Myocyte (in vitro differentiated cells): ENCODE results near the gene SPACDR. TPM values are rescaled to one million over a fixed set of nuclear protein-coding genes. Genes with fewer than 3 reads are reported as not detected.
A peak's percentile ranks its signal among the peaks of the same experiment; 100 is the strongest.

Experiments
- DNase-seq: peaks from one replicate; pipeline ENCODE4 v3.0.0-alpha.2; 2012; ENCODE audit warnings: low read depth
- total RNA-seq: library from RNA; depleted of rRNA; stranded (reverse); fragments of >200 nt; gene quantifications from 2 replicates; pipeline ENCODE4 v1.2.3, GENCODE V29; 2014

SPACDR gene
- total RNA-seq, 1 donor from 2014 or later = 0.48 TPM

GRCh38 chr7:100486111-100486636, 22.1 kb upstream of the SPACDR start:
- no peak for DNase-seq

DNA sequence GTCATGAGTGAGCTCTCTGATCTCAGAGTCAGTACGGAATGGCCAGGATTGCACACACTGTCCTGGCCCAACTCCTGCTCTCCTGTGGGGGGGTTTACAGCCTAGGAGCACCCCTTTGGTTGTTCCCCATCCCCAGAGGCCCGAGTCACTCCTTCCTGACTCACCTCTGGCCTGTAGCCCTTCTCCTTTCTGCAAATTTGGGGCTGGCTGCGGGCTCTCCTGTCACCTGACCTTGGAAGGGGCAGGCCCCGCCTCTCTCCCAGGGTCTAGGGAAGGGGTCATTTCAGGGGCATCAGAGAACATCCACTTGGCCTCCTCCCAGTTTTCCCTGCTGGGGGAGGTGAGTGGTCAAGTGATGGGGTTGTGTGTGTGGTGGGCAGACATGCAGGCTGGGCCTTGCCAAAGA, 21.4 kb upstream of the SPACDR start:
- DNase-seq = no peak

GRCh38 chr7:100484673-100485045, 20.6 kb upstream of the SPACDR start:
- no peak for DNase-seq

- no peak for DNase-seq
Observed at GRCh38 chr7:100483722-100484672, 19.9 kb upstream of the SPACDR start, which contains the start of gene NYAP1. TSS of gene NYAP1 (plus strand) at chr7:100483927. CDS start at chr7:100485312, 1,385 bp downstream.

- peak; percentile 61 for DNase-seq
Observed at GRCh38 chr7:100483090-100483721, 19.1 kb upstream of the SPACDR start.

DNA sequence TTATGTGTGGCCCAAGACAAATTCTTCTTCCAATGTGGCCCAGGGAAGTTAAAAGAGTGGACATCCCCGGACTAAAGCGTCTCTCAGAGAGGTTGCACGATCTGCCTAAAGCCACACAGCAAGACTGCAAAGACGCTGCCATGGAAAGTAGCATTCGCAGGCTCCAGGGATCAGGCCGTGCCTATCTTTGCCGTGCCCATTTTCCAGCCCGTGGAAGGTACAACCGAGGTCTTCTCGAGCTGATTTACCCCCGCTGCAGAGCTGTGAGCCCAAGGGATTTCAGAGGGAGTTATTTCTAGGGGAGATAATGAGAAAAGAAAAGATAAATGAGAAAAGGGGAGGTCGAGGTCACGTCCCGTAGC, 18.6 kb upstream of the SPACDR start:
- no peak for DNase-seq

DNA sequence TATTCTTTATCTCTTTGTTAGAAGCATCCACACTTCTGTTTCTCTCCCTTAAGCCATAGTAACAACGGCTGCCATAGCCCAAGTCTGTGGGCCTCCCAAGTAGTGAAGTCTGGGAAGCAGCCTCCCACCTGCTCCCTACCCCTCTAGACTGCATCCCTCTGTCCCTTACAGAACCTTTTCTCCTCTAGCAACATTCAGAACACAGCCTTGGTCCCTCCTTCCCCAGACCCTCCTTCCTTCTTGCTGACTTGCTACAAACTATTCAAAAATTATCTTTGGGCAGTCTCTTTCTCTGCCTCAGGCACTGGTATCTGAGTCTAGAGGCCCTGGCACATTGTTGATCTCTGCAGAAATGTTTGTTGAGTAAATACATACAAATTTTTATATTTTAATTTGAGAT, 17.4 kb upstream of the SPACDR start:
- no peak for DNase-seq

DNA sequence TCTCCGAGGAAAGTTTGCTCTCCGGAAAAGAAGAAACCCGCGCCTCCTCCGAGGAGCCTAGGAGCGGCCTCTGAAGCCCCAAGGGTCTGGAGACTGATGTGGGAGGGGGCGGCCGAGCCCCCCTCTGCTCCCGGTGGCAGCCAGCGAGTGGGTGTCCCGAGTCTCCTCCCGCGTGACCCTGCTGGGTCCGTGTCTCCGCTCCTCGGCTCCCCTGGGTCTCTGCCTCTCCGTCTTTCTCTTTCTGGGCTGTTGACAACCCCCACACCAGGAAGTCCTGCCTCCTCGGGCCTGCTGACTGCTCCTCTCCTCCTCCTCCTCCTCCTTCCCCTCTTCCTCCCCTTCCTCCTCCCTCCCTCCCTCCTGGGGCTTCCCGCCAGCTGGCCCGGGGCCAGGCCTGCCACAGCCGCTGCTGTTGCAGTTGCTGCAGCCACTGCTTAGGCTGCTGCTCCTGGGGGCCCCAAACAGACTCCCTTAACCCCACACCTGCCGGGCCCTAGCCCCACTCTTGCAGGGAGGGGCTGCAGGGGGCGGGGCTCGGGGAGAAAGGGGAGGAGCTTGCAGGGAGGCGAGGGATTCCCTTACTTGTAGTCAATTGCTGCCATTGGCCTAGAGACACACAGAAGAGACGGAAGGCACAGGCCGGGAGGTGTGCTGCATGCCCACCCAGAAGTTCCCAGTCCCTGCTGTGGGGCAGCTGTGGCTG, 15.0 kb upstream of the SPACDR start, which contains the start of gene TSC22D4:
Gene TSC22D4 (minus strand): TSS at position 257 of the 703 bp plus-strand sequence. CDS start 1,176 bp downstream, outside the sequence.
- peak; percentile 96 for DNase-seq

- no peak for DNase-seq
Observed at GRCh38 chr7:100477871-100478267, 13.8 kb upstream of the SPACDR start.

DNA sequence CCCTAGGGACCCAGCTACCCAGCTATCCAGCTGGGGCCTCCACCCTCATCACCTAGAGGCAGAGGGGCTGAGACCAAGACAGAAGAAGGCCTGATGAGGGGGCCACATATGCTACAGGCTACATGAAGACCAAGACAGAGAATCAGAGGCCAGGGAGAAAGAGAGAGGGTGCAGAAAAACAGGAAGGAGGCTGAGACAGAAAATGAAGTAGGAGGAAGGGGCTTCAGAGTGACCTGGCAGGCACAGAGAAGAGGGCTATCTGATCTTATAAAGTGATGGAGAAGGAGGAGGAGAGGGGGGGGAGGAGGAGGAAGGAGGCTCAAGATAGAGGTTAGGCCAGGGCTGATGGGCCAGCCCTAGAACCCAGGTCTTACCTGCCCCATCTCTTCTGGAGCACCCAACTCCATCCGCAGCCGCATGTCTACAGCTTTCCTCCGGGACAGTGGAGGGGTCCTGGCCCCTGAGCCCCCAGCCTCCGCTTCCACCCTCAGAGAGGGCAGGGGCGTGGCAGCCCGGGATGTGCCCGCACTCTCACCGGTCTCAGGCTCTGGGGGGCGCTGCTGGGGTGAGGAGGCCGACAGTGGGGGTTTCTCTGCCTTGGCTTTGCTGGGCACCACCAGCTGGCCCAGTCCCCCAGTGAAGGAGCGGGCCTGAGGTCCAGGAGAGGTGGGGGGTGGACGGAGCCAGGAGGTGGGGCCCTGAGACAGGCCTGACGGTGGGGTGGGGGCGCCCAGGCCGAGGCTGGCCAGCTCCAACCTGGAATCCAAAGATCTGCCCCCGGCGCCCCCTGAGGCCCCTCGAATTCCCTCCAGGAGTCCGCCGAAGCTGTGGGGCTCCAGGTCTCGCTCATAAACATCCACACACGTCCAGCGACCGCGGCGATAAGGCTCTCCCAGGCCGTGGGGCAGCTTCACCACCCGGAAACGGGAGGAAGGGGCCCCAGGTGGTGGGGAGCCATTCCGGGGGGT, 13.1 kb upstream of the SPACDR start:
- peak; percentile 48 for DNase-seq

- DNase-seq = peak; percentile 61
Observed at GRCh38 chr7:100476101-100476780, 12.2 kb upstream of the SPACDR start.

DNA sequence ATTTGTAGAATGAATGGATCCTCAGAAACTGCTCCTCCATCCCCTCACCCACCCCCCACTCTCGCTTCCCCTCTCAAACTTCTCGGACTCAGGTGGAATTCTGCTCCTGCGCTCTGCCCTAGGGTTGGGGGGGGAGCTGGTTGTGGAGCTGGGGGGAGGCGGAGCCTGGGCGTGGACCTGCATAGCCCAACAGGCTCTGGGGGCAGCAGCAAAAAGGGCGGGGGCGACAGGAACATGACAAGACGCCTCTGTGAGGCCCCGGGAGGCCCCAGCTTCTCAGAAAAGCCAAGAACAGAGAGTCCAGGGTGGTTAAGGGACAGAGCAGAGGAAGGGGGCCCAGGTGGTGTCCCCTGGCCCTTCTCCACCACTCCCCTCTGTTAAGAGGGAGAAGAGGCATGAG, 11.5 kb upstream of the SPACDR start:
- no peak for DNase-seq

DNA sequence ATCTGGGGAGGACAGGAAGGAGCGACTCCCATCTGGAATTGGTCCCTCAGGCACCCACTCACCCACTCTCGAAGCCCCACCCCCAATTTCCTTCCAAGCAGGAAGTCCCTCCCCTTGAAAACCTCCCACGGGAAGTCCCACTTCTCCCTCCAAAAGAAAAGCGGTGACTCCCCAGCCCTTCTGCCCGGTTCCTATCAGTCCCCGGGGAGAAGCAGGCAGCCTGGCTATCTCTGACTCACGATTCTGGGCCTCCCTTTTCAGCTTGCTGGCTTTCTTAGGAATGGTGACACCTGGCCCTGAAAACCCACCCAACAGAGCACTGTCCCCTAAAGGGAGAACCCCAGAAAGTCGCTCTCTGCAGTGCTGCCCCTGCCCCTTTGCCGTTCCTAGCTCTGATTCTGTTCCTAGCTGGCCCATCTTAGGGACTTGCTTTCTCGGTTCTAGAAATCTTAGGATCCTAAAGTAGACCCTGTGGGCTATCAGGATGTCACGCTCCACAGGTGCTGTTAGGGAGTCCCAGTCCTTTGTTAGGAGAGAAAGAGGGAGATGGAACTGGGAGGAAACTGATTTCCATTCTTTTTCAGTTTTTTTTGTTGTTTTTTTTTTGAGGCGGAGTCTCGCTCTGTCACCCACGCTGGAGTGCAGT, 8.9 kb upstream of the SPACDR start:
- DNase-seq = peak; percentile 61

DNA sequence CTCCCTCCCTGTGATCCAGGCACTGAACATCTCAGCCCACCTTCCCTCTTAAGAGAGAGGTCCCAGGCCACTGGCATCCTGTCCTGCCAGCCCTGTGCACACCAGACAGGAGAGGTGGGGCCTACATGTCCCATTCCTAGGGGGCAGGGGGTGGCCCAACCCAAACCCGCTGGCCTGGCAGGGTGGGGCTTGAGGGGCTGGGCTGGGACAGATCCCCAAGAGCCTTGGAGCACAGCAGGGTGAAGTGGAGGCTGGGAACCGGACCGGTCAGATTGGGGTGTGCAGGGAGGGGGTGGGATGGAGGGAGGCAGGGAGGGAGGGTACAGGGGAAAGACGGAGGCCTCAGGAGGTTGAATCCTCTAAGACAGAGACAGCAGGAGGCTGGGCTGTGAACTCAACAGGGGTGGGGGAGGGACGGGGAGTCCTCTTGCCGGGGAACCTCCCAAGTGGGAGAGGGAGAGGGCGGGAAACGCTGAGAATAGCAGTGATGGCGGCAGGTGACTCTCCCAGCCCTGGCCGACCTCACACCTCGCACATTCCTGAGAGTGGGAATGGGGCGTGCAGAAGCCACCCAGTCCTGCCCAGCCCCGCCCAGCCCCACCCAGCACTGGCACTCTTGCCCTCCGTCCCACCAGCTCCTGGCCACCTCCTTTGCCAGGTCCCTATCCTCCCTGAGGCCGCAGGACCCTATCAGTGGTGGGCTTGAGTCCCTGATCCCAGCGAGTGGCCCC, 8.2 kb upstream of the SPACDR start:
- DNase-seq = peak; percentile 47

- no peak for DNase-seq
Observed at GRCh38 chr7:100471021-100471420, 7.0 kb upstream of the SPACDR start.

DNA sequence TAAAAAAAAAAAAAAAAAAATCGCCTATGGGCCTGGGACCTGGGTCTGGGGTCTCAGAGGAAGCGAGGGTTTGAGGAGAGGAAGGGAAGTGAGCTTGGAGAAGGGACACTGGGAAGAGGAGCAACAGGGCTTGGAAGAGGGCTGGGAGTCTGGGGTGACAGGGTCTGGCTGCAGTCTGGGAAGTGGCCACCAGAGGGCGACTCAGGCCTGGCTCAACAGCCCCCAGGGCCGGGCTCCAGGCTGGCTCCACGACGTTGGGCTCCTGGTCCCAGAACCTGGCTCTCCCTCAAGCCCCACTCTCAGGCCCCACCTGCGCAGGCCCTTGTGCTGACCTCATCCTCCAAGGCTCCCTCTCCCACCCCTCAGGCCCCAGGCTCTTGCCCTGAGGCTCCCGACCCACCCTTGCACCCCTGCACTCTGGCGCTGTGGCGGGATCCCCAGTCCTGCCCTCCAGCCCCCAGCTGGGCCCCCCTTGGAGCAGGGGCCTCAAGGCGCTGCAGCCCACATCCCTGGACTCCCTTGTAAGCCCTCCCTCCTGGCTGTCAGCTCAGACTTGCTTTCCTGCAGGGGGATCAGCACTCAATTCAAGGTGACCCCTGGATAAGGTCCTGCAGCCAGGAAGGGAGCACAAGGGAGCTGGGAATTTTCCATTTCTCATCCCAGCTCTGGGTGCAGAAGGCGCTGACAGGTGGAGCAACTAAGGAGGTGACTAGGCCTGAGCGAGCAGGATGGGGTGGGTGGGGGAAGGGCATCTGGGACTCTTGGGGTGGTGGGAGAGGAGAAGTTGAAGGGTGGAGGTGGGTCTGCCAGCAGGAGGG, 5.4 kb upstream of the SPACDR start:
- DNase-seq = peak; percentile 79

- no peak for DNase-seq
Observed at GRCh38 chr7:100467638-100468373, 3.7 kb upstream of the SPACDR start.
